Stimulated activated CD8-positive, alpha-beta memory T cell treated with anti-CD3 and anti-CD28 coated beads, Interleukin-7, amount 100 ng/mL, for 1 hour (primary cell): ENCODE measurements around the gene STIM2.

ENCODE experiments used
- DNase-seq, 2 donors: peaks; one replicate each; pipeline ENCODE4 v3.0.0-alpha.2; 2020; ENCODE audit warnings: low read depth in 2 of 2

The STIM2 gene

DNA sequence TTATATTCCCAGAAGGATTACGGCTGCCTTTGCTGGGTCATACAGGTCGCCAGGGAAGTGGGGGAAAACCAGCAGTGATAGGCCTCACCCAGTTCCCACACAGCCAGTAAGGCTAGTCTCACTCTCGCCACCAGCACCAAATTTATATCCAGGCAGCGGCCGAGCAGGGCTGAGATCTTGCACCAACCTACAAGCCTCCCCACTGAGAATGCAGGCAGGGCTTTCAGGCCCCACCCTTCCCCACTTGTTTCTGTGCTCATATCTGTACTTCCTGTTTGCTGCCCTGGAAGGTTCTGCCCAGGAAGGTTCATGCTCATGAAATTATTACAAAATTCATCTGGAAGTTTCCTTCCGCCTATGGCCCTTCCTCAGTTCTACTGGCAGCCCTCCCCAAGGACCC lies 179.7 kb downstream of the STIM2 start:
- no peak for DNase-seq

DNA sequence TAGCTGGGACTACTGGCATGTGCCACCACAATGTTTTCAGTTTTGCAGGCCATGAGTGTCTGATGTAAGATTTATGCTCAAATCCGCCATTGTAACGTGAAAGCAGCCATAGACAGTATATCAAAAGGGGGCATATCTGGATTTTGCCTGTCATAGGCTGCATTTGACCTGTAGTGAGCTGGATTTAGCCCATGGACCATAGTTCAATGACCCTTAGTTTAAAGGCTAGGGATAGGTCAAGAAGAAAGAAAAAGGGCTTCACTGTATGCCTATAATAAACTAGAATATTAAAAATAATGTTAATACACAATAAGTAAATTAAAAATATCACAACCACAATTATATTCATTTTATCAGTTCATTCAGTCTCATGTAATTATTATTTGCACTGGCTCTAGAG lies 181.8 kb downstream of the STIM2 start:
- no peak for DNase-seq

DNA sequence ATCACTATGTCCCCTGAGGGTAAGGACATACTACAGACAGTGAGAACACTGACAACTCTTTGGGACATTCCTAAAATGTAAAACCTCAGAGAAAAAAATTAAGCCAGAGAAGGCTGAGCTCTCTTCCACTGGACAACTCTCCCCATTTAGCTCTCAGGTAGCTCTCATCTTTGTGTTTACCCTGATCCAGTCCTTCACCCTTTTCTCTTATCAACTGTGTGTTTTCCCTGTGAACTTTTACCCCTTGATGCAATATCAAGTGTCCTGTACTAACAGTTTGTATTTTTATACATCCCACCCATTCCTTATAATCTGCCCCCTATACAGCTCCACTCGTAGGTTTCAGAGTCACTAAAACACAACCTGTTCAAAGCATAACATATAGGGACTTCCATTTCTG lies 182.6 kb downstream of the STIM2 start:
- DNase-seq = no peak

DNA sequence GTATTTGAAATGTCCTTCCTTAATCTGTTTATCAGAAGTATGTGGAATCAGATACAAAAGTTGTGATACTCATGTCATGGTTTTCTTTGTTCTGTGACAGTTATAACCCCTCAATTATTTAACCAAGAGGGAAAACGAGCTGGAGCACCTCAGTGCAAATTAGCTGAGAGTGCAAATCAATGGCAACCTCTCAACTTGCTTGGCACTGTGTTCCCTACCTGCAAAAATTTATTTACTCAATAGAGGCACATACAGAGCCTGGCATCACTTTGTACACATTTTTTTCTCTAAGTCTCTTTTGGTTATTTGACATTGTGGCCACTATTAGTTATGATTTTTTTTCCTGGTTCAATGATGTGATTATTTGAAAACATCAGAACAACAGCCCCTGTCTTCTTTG lies 186.2 kb downstream of the STIM2 start:
- no peak for DNase-seq

DNA sequence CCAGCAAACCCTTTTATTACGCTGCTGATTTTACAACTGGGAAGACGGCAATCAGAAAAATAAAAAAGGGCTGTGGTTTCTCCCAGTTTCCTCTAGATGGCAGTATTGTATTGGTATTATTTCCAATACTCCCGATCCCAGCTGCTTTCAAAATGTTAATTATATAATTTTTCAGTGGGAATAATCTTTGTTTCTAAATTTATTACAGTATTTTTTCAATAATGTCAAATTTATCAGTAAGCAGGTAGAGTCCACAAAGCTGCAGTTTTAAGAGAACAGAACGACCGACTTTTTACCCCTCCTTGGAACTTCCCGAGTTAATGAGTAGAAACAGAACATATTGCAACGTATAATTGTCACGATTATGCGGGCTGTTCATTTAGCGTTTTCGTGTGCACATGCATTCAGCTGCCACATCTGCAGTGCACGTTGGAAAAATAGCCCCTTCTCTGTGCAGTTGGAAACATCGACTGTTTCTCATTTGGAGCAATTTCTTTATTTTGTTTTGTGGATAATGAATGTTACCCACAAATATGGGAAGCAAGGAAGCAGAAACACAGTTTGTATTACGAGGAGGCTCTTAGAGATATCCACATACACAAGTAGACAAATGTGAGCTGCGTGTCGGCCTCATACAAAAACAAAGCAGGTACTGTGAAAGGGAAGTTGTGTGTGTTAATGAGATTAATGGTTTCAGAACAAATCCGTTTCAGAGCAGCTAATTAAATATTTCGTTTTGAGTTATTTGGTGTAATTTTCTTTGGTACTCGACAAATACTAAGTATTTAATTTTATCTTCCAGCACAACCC lies 188.0 kb downstream of the STIM2 start:
- DNase-seq = no peak

DNA sequence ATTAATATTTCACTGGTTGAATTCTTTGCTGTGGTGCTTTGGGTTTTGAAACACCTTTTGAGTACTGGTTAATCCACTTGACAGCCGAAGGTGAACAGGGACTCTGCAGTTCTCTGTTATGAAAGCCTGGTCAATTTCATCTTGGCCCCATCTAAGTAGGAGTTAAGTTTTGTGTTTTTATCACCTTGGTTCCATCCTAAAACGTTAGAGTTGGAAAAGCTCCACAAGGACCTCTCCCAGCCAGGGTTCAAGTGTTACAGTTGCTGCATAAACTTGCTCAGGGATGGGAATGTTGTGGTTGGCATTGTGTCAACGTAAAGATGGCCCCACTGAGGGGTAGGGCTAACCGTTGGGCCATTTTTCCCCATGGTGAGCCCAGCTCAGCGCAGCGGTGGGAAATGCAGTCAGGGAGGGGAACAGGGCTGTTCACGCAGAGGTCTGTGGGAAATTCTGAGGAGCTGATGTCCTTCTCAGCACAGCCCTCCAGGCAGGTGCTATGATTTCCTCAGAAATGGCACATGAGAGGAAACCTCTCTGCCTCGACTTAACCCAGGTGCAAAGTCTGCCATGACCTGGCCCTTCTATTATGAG lies 188.7 kb downstream of the STIM2 start:
- DNase-seq = no peak

DNA sequence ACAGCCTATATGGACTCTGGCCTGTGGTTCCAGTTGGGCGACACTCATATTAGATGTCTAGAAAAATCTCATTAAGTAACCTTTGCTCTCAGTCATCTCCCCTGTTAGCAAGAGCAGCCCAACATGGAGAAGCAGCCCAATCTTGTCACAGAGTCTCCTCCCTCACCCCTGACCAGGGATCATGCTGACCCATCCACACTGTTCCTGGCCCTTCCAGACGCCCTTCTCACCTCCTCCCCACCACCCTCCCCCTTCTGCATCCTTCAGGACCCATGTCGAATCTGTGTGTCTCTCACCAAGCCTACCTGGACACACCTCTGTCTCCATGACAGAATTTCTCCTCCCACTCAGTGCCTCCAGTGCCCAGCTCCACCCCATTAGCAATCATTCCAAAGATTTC lies 190.1 kb downstream of the STIM2 start:
- DNase-seq = no peak

DNA sequence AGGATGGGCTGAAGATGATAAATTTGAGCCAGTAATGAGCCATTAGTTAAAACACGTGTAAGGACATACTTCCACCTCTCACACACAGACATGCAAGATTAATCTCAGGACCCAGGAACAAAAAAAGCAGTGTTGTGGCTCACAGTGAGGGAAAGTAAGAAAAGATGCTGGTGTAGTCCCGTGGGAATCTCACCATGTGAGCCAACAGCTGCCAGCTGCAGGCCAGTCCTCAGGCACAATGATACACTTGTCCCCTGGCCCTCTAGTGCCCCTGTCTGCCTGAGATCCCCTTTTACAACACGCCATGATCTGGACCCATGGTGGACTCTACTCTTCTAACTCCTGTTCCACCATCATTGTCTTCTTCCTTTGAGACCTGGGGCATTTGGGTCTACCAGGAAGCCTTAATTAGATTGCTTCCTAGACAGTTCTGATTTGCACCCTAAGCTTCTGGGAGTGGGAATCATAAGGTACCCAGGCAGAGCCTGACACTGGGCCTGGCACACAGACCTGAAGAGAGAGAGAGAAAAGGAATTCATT lies 194.7 kb downstream of the STIM2 start:
- DNase-seq = no peak

DNA sequence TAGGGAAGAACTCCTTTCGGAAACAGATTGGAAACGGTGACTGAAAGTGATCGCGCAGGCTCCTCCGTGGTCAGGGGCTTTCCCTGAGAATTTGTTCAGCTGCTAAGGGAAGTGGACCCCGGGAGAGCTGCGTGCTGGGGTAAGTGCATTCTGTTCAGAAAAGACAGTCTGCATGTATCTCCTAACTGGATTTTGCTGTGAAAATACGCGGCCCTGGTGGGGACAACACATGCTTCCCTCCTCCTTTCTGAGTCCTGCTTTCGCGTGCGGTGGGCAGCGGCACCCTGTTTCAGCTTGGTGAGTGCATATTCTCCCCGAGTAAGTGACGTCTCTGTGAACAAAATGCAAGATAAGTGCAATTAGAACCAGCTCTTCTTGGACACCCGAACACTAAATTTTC lies 195.6 kb downstream of the STIM2 start:
- no peak for DNase-seq

DNA sequence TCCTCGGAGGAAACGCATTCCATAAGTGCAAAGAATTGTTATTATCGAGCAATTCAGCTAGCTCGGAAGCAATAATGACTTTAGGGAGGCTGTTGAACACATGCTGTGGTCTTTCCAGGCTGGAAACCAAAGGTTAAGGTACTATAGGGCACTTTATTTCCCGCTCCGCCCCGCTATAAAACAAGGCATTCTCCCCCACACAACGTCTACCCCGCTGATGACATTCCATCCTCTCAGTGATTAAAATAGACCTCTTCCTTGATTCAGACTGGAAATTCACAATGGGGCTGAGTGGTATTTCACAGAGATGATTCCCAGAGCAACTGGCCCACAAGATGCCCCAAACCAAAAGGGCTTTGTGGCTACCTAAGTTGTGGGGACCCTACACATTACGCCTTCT lies 196.4 kb downstream of the STIM2 start:
- no peak for DNase-seq

DNA sequence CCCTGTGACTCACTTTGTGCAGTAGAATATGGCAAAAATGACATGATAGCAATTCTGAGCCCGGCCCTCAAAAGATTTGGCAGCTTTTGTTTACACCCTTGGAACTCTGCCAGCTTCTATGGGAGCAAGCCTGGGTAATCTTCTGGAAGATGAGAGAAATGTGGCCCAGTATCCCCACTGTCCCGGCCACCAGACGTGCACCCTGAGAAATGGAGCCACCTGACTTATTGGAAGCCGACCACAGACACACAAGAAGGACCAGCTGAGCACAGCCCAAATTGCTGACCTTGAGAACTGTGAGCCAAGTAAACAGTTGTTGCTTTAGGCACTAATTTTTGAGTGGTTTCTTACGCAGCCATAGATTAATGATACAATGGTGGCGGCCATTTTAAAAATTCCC lies 197.0 kb downstream of the STIM2 start:
- no peak for DNase-seq

DNA sequence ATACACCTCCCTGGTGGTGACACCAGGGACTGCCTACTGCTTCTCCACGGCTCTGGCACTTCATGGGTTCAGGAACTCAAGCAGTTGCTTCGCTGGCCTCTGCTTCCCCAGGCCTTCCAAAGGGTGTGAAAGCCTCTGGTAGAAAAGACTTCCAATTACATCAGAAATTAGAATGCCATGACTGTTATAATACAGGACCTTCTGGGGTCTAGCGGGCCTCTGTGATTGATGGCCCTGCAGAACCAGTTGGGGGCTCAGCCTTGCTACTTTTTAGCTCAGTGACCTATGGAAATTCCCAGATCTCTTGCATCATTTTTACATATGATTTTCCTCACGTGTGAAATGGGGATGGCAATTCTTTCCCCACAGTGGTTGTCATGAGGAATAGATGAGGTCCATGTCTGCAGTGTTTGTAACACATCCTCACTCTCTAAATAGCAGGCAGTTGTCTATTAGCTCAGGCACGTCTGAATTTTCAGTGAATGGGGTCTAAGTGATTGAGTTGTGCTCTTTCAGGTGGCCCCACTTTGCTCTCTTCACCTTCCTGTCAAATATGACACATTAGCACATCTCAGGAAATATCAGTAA lies 198.3 kb downstream of the STIM2 start:
- DNase-seq = no peak

DNA sequence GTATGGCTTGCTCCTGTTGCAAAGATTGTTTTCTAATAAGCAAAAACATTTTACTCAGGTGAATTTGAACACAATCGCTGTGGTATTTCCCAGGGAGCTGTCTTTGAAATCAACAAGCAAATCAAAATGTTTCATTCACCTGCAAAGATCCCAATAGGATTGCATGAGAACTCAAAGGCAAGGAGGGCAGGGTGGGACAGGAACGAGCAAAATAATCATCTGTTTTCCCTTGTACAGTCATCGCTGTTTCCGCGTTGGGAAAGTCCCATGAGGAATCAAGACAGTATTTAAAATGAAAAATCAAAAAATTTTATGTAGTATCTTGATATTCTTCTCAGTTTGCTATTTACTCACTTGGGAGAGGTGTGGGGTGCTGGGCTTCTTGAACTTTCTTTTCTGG lies 198.8 kb downstream of the STIM2 start:
- no peak for DNase-seq

DNA sequence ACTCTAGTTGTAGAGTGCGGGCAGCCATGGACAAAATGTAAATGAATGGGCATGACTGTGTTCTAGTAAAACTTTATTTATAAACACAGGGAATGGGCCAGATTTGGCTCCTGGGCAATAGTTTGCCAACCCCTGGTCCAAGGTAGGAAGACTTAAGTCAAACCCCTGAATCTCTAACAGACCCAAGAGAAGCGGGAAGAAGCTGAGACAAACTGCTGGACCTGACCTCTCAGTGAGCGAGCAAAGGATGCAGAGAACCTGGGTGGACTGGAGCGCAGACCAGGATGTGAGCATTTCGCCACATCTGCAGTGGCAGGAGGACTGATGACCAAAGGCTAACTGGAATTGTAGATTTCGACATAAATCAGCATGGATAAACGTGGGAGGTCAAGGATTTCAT lies 201.6 kb downstream of the STIM2 start:
- DNase-seq = no peak

DNA sequence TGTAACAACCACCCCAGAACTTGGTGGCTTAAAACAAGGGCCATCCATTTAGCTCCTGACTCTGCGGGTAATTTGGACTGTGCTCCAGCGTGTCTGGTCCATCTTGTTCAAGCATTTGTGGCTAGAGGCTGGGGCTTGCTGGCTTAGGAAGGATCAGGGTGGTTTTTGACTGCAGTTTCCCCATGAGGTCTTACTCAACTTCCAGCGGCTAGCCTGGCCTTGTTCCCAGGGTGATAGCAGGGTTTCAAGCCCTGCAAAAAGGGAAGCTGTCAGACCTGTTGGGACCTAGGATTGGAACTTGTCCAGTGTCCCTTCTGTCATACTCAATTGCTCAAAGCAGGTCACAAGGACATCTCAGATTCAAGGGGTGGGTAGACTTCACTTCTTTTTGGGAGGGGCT lies 205.9 kb downstream of the STIM2 start:
- no peak for DNase-seq

DNA sequence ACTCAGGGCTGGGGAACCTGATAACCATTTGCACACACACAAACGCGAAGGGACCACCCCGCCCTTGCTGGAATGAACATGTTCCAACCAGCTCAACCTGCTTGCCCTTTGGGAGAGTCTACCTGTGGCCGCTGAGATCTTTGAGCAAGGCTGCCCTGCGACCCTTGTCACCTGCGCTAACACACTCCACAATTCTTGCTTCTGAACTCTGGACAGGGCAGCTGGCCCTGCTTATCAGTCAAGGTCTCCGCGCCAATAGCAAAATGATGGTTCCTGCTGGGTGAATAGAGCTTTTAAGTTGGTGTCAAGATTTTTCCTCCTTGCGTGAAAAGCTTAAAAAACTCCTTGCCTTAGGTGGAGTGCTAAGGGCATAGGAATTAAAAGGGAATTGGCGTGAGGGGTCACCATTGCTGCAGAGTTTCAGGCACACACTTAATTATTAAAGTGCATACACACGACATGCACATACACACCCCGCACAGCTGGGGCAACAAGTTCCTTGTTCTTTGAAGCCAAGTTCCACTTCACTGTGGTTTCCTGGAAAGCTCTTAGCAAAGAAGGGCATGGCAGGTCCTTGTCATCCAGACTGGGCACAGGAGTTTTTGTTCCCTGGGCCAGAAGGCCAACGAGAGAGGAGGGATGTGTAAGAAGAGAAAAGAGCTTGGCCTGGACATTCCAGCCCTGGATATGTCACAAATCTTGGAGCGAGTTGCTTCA lies 207.7 kb downstream of the STIM2 start:
- DNase-seq = no peak
